Measurements from ENCODE around the gene GPSM1. TPM values are rescaled to one million over a fixed set of nuclear protein-coding genes. Genes with fewer than 3 reads are reported as not detected.
A peak's percentile ranks its signal among the peaks of the same experiment; 100 is the strongest.
"Not testable (repeated sequence)": the region's sequence is repeated elsewhere in the genome, so short reads cannot be mapped to it uniquely, and the experiment has no call there.

Gene GPSM1
- total RNA-seq, 1 donor from 2014 or later: 4.8 TPM

GRCh38 chr9:136342181-136343120 lies 15.1 kb downstream of the GPSM1 start:
- peak; percentile 88 for DNase-seq (ENCODE audit: low spot score)
- ATAC-seq: peak; percentile 63

GRCh38 chr9:136343121-136343883 lies 16.0 kb downstream of the GPSM1 start:
- ATAC-seq: peak; percentile 36
- DNase-seq (ENCODE audit: low spot score): no peak

- no peak for ATAC-seq
- no peak for DNase-seq (ENCODE audit: low spot score)
Measured at GRCh38 chr9:136343884-136344269, 16.5 kb downstream of the GPSM1 start.

GRCh38 chr9:136344544-136345280 lies 17.4 kb downstream of the GPSM1 start:
- ATAC-seq (no peak), DNase-seq (ENCODE audit: low spot score) (no peak)

GRCh38 chr9:136345281-136346156 lies 18.2 kb downstream of the GPSM1 start:
- ATAC-seq (peak; percentile 73), DNase-seq (ENCODE audit: low spot score) (peak; percentile 81)

- no peak for DNase-seq (ENCODE audit: low spot score)
- ATAC-seq: no peak
Measured at GRCh38 chr9:136346157-136346481, 18.8 kb downstream of the GPSM1 start.

- DNase-seq (ENCODE audit: low spot score): no peak
Measured at GRCh38 chr9:136346927-136347465, 19.7 kb downstream of the GPSM1 start.

GRCh38 chr9:136347472-136348256 lies 20.3 kb downstream of the GPSM1 start:
- ATAC-seq: no peak

More at GRCh38 chr9:136346927-136347465, 19.7 kb downstream of the GPSM1 start:
- no peak for ATAC-seq

GRCh38 chr9:136348691-136349090 lies 21.4 kb downstream of the GPSM1 start:
- no peak for DNase-seq (ENCODE audit: low spot score)
- no peak for ATAC-seq

More at GRCh38 chr9:136347472-136348256, 20.3 kb downstream of the GPSM1 start:
- no peak for DNase-seq (ENCODE audit: low spot score)

- DNase-seq (ENCODE audit: low spot score): no peak
- no peak for ATAC-seq
Measured at GRCh38 chr9:136349546-136349945, 22.2 kb downstream of the GPSM1 start.

GRCh38 chr9:136351252-136351800 lies 24.0 kb downstream of the GPSM1 start:
- DNase-seq (ENCODE audit: low spot score): no peak
- ATAC-seq: no peak

- ATAC-seq; DNase-seq (ENCODE audit: low spot score): not testable (repeated sequence)
Measured at GRCh38 chr9:136351868-136352267, 24.5 kb downstream of the GPSM1 start.

- no peak for DNase-seq (ENCODE audit: low spot score)
Measured at GRCh38 chr9:136352682-136353081, 25.3 kb downstream of the GPSM1 start.

GRCh38 chr9:136353088-136353487 lies 25.7 kb downstream of the GPSM1 start:
- DNase-seq (ENCODE audit: low spot score) (no peak), ATAC-seq (no peak)

More at GRCh38 chr9:136352682-136353081, 25.3 kb downstream of the GPSM1 start:
- no peak for ATAC-seq

- ATAC-seq (no peak), DNase-seq (ENCODE audit: low spot score) (no peak)
Measured at GRCh38 chr9:136353757-136354488, 26.6 kb downstream of the GPSM1 start.

- ATAC-seq (peak; percentile 63), DNase-seq (ENCODE audit: low spot score) (no peak)
Measured at GRCh38 chr9:136354592-136355085, 27.3 kb downstream of the GPSM1 start.

- DNase-seq (ENCODE audit: low spot score) (no peak), ATAC-seq (no peak)
Measured at GRCh38 chr9:136355616-136356557, 28.5 kb downstream of the GPSM1 start.
